HAP-1 (cell line): ENCODE results near the gene TSPOAP1.

Experiments used
- DNase-seq, 2 experiments: peaks; one replicate each; pipeline ENCODE4 v3.0.0-alpha.2; 2016 to 2020; ENCODE audit warnings: low spot score in 2 of 2
- H3K27me3 ChIP-seq: fragments of 250-450 bp; sonication (Bioruptor Pico); 2 replicates; pipeline ENCODE4 v1.5.1; 2020; ENCODE audit warnings: low read depth, mild to moderate bottlenecking, moderate library complexity
- H3K36me3 ChIP-seq: fragments of 250-450 bp; sonication (Bioruptor Pico); replicated peaks from 2 replicates; pipeline ENCODE4 v1.5.1; 2020; ENCODE audit warnings: mild to moderate bottlenecking
- H3K4me1 ChIP-seq: fragments of 250-450 bp; sonication (Bioruptor Pico); 2 replicates; pipeline ENCODE4 v1.5.1; 2020; ENCODE audit warnings: mild to moderate bottlenecking
- H3K4me3 ChIP-seq: fragments of 250-450 bp; sonication (Bioruptor Pico); 2 replicates; pipeline ENCODE4 v1.5.1; 2020; ENCODE audit warnings: mild to moderate bottlenecking, moderate library complexity
- H3K9me3 ChIP-seq: fragments of 250-450 bp; sonication (Bioruptor Pico); 2 replicates; pipeline ENCODE4 v1.5.1; 2020; ENCODE audit warnings: mild to moderate bottlenecking, moderate library complexity
- in situ Hi-C: fragments of 300-500 bp; cut with MboI; formaldehyde crosslinking; loops from 3 replicates; pipeline ENCODE4 v1.14.3; 2020; ENCODE audit warnings: low sequenced_read_pairs, inconsistent platforms, mixed read lengths

The TSPOAP1 gene

DNA sequence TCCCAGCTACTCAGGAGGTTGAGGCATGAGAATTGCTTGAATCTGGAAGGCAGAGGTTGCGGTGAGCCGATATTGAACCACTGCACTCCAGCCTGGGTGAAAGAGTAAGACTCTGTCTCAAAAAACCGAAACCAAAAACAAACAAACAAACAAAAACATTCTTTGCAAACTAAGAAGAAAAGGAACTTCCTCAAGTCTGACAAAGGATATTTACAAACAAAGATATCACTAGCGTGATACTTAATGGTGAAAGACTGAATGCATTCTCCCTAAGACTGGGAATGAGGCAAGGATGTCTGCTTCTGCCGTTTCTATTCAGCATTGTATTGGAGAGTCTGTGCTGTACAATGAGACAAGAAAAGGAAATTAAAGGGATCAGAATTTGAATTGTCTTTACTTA lies 37.3 kb downstream of the TSPOAP1 start:
- no peak overlapping the region for H3K4me3 ChIP-seq
- no peaks in the 10 kb centered on the region for H3K36me3 ChIP-seq
- H3K27me3 ChIP-seq = peaks cover 21% of the 10 kb centered on the region
- no peak for DNase-seq
- no peaks in the 10 kb centered on the region for H3K9me3 ChIP-seq
- in situ Hi-C loops = no loop called here
- H3K4me1 ChIP-seq = no peaks in the 10 kb centered on the region

- no peaks in the 10 kb centered on the region for H3K4me1 ChIP-seq
- H3K27me3 ChIP-seq = peaks cover 21% of the 10 kb centered on the region
- H3K36me3 ChIP-seq = no peaks in the 10 kb centered on the region
- H3K9me3 ChIP-seq = no peaks in the 10 kb centered on the region
- in situ Hi-C loops = no loop called here
- no peak for DNase-seq
- no peak overlapping the region for H3K4me3 ChIP-seq
These were observed 38.7 kb downstream of the TSPOAP1 start for GRCh38 chr17:58289869-58290268.

GRCh38 chr17:58285422-58285810 lies 43.2 kb downstream of the TSPOAP1 start:
- in situ Hi-C loops = no loop called here
- H3K4me1 ChIP-seq = no peaks in the 10 kb centered on the region
- DNase-seq = no peak

GRCh38 chr17:58284613-58285421 lies 43.8 kb downstream of the TSPOAP1 start:
- Histone ChIP-seq H3K9me3 (no peaks in the 10 kb centered on the region), H3K4me3 (no peak overlapping the region), H3K36me3 (no peaks in the 10 kb centered on the region), H3K27me3 (peaks cover 7% of the 10 kb centered on the region), H3K4me1 (no peaks in the 10 kb centered on the region)
- in situ Hi-C loops = no loop called here
- no peak for DNase-seq

More at GRCh38 chr17:58285422-58285810, 43.2 kb downstream of the TSPOAP1 start:
- Histone ChIP-seq H3K9me3 (no peaks in the 10 kb centered on the region), H3K36me3 (no peaks in the 10 kb centered on the region), H3K4me3 (no peak overlapping the region), H3K27me3 (peaks cover 8% of the 10 kb centered on the region)

GRCh38 chr17:58283674-58284612 lies 44.7 kb downstream of the TSPOAP1 start:
- Histone ChIP-seq H3K27me3 (peaks cover 7% of the 10 kb centered on the region; the same call in 1 of the 2 replicates), H3K9me3 (no peaks in the 10 kb centered on the region), H3K4me1 (no peaks in the 10 kb centered on the region), H3K36me3 (no peaks in the 10 kb centered on the region), H3K4me3 (no peak overlapping the region)
- DNase-seq = no peak
- in situ Hi-C loops = no loop called here

DNA sequence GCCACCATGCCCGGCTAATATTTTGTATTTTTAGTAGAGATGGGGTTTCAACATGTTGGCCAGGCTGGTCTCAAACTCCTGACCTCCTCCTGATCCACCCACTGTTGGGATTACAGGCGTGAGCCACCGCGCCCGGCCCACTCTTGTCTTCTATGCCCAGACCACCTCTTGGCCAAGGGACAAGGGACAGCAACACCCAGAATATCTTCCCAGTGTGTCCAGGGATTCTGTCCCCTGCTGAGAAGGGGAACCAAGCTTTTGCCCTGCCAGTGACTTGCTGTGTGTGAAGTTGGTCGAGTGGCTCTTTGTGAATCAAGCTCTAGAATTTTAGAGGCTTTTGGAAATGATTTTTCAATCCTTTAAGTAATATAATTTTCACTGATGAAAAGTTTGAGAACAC lies 46.2 kb downstream of the TSPOAP1 start:
- Histone ChIP-seq H3K27me3 (peaks cover 5% of the 10 kb centered on the region; the same call in 1 of the 2 replicates), H3K9me3 (no peaks in the 10 kb centered on the region), H3K4me3 (no peak overlapping the region), H3K4me1 (no peaks in the 10 kb centered on the region), H3K36me3 (no peaks in the 10 kb centered on the region)
- in situ Hi-C loops = no loop called here
- DNase-seq = no peak

GRCh38 chr17:58281511-58282011 lies 47.0 kb downstream of the TSPOAP1 start:
- H3K9me3 ChIP-seq = no peaks in the 10 kb centered on the region
- H3K27me3 ChIP-seq = peaks cover 5% of the 10 kb centered on the region; the same call in 1 of the 2 replicates
- in situ Hi-C loops = no loop called here
- H3K36me3 ChIP-seq = no peaks in the 10 kb centered on the region
- H3K4me3 ChIP-seq = no peak overlapping the region
- H3K4me1 ChIP-seq = no peaks in the 10 kb centered on the region
- DNase-seq = no peak

GRCh38 chr17:58280480-58281217 lies 47.9 kb downstream of the TSPOAP1 start, which contains the start of gene MPO:
TSS of gene MPO (minus strand) at chr17:58280935. CDS start at chr17:58280758, 177 bp downstream.
- Histone ChIP-seq H3K27me3 (peaks cover 5% of the 10 kb centered on the region; the same call in 1 of the 2 replicates), H3K4me1 (no peaks in the 10 kb centered on the region), H3K4me3 (no peak within 1 kb of the TSS), H3K36me3 (no peaks in the 10 kb centered on the region), H3K9me3 (no peaks in the 10 kb centered on the region)
- no peak for DNase-seq
- in situ Hi-C loops = no loop called here

DNA sequence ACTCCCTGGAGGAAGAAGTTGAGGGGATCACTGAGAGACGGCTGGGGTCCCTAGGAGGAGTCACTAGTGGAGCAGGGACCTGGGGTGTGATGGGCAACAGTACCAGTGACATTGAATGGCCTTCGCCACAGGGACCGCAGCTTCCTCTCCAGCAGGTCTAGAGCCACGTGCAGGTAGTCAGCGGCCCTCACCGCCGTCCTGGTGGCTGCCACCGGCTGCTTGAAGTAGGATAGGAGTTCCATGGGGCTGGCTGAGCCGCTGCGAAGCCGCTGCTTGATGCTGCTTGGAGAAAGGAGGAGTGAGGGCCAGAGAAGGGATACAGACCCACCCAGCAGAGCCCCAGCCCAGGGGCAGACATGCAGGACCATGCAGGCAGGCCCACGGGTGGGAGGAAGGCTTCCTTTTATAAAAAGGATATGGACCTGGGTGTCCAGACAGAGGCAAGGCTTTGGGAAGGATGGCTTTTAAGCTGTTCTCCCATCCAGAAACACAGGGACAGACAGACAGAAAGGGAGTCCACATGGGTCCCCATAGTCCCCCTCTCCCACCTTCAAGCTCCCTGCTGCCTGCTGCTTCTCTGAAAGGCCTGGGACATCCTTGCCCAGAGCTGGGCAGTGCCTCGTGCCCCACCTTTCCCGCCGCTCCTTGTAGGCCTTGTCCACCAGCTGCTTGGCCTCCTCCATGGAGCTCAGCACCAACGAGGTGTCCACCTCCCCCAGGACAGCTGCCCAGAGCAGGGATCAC lies 48.7 kb downstream of the TSPOAP1 start:
- peaks cover 5% of the 10 kb centered on the region; the same call in 1 of the 2 replicates for H3K27me3 ChIP-seq
- H3K9me3 ChIP-seq = no peaks in the 10 kb centered on the region
- in situ Hi-C loops = no loop called here
- DNase-seq = no peak
- no peaks in the 10 kb centered on the region for H3K4me1 ChIP-seq
- no peak overlapping the region for H3K4me3 ChIP-seq
- H3K36me3 ChIP-seq = no peaks in the 10 kb centered on the region

DNA sequence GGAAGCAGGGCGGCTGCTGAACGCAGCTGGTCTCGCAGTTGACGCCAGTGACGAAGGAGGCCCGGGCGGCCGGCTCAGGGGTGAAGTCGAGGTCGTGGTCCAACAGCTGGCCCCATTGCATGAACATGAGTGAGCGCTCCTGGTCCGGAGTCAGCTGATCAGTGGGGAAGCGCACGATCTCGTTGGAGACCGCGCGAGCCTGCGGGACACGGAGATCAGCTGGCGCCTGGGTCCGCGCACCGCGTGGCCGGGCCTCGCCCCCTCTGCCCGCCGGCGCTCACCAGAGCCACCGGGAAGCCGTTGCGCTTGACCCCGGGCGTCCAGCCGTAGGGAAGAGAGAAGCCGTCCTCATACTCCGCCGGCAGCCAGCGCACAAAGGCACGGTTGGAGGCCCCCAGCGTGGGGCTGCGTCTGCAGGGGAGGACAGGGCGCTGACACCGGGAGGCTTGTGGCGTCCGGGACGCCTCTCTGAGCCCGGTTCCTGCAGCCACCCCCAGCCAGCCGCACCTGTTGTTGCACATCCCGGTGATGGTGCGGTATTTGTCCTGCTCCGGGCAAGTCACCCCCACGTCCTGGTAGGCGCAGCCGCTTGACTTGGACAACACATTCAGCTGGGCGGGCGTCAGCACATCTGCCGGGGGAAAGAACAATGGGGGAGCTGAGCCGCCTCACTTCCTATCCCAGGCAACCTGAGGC lies 49.4 kb downstream of the TSPOAP1 start:
- no peak overlapping the region for H3K4me3 ChIP-seq
- no peaks in the 10 kb centered on the region for H3K9me3 ChIP-seq
- DNase-seq = no peak
- H3K4me1 ChIP-seq = no peaks in the 10 kb centered on the region
- in situ Hi-C loops = no loop called here
- H3K36me3 ChIP-seq = no peaks in the 10 kb centered on the region
- H3K27me3 ChIP-seq = no peaks in the 10 kb centered on the region; the same call in 1 of the 2 replicates

DNA sequence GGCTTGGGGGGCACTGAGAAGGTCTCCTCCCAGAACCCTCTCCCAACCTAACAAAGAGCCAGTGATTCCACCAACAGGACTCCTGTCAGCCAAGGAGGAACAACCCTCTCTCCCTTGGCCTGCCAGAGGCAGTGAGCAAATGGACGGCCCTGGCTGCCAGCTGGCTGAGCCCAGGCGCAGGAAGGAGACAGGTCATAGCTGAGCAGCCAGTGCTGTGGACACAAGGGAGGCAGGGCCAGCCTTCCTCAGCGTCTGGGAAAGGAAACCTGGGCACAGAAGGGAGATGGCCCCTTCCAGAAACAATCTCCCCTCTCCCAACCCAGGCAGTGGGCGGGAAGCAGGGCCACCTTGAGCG lies 50.0 kb downstream of the TSPOAP1 start:
- Histone ChIP-seq H3K9me3 (no peaks in the 10 kb centered on the region), H3K27me3 (no peaks in the 10 kb centered on the region), H3K4me1 (no peaks in the 10 kb centered on the region), H3K36me3 (no peaks in the 10 kb centered on the region), H3K4me3 (no peak overlapping the region)
- in situ Hi-C loops = no loop called here
- DNase-seq = no peak

DNA sequence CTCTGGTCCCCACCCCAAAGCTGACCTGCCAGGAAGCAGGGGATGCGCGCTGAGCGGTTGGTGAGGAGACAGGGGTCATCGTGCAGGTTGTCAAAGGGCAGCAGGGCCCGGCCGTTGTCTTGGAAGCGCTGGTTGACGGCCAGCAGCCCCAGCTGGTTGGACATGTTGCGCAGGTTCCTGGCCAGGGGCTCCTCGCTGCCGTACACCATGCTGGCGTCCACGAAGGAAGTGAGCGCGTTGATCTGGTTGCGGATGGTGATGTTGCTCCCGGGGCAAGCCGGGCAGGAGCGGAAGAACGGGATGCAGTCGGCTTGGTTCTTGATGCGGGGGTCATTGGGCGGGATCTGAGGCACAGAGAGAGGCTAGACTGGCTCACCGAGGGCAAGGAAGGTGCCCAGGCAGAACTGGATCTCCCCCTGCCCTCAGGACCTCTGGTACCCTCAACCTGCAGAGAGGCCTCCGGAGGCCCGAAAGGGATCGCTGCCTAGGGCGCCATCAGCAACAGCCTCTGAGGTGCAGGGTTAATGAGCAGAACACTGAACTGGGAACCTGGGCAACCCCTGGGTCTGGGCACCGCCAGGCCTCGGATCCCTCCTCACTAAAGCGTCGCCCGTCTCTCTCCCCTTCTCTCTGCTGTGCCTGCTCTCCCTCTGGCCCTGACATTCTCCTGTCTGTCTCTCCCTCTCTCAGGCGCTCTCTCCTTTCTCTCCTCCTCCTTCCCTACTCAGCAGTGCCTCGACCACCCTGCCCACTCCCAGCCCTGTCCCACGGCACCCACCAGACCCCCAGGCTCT lies 50.6 kb downstream of the TSPOAP1 start:
- Histone ChIP-seq H3K9me3 (no peaks in the 10 kb centered on the region), H3K4me1 (no peaks in the 10 kb centered on the region), H3K36me3 (no peaks in the 10 kb centered on the region), H3K4me3 (no peak overlapping the region), H3K27me3 (no peaks in the 10 kb centered on the region)
- in situ Hi-C loops = no loop called here
- DNase-seq = no peak
